Endometrium (tissue), 2 donors: ENCODE measurements around the gene VPS26C.

Experiments
- FAIRE-seq: peaks from 2 replicates; lab custom pipeline; 2012; peaks lifted over from hg19 to GRCh38; lab: Jason Lieb, UNC
- donor health status: control.
- donor health status: control.

The VPS26C gene

GRCh38 chr21:37200641-37201480, 66.3 kb downstream of the VPS26C start:
- no peak for FAIRE-seq

DNA sequence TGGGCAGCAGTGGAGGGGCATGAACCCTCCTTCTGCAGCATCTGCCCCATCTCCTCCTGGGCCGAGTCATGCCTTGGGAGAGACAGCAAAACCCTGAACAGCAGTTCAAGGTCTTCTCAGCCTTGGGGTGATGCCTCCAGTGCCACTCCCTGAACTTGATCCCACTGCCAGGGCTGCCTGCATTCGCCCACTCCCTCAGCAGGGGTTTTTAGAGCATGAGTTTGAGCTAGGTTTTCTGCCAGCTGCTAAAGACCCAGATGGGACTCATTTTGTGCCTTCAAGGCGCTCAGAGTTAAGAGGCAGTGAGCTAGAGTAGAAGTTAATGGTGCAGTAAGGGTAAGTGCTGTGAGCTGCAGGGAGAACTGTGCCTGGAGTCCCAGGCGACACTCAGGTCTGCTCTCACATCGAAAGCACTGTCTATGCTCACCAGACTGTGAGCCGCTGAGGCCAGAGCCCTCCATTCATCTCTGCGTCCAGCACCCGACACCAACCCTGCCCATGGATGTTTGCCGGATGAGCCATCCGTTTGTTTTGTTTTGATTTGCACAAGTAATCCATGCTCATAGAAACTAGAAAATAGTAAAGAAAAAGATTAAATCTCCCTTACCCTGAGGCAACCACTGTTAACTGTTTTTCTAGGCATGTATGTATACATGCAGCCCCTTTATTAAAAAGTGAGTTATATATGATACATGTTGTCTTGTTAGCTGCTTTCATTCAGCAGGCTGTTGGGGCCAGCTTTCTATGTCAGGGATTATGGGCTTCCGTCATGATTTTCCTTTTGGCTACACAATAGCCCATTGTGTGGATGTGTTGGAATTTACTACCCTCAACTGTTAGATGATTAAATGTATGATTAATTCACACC, 67.8 kb downstream of the VPS26C start:
- FAIRE-seq: no peak

- FAIRE-seq: no peak
Measured at GRCh38 chr21:37197746-37198145, 69.4 kb downstream of the VPS26C start.

DNA sequence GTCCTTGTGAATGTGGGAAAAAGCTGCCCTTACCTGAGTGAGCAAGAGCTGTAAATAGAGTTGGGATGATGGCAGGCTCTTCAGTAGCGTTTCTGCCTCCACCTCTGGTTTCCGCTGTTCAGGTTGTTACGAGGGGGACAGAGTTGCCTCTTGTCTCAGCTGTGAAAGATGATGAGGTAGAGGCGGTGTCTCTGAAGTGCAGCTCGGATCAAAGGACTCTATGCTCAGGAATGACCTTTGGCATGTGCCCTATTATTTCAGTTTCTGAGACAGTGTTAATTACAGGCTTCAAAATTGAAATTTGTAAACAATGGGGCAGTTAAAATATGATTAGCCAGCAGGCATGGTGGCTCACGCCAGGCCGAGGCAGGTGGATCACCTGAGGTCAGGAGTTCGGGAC, 70.3 kb downstream of the VPS26C start:
- FAIRE-seq: no peak

GRCh38 chr21:37195610-37196009, 71.5 kb downstream of the VPS26C start:
- no peak for FAIRE-seq

GRCh38 chr21:37195059-37195458, 72.1 kb downstream of the VPS26C start:
- FAIRE-seq: no peak

- FAIRE-seq: no peak
Measured at GRCh38 chr21:37193676-37194075, 73.5 kb downstream of the VPS26C start.

- no peak for FAIRE-seq
Measured at GRCh38 chr21:37193006-37193405, 74.1 kb downstream of the VPS26C start.

GRCh38 chr21:37192019-37192418, 75.1 kb downstream of the VPS26C start:
- FAIRE-seq: no peak

GRCh38 chr21:37188825-37189224, 78.3 kb downstream of the VPS26C start:
- FAIRE-seq: no peak

DNA sequence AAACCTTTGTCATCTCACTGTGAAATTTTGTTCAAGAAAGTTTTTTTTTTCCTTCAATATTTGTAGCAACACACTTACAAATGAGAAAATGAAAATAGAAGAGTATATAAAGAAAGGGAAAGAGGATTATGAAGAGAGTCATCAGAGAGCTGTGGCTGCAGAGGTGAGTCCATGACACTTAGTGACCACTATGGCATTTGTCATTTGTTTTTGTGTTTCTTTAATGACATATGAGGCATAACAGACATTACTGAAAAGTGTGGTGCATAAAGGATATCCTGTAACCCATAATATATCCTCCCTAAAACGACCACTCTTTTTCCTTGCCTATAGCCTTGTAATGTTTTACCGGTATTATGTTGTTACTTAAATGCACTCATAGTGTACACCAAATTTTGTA, 80.2 kb downstream of the VPS26C start:
- FAIRE-seq: no peak

GRCh38 chr21:37184784-37185593, 82.1 kb downstream of the VPS26C start:
- FAIRE-seq: no peak

- FAIRE-seq: no peak
Measured at GRCh38 chr21:37183749-37184148, 83.4 kb downstream of the VPS26C start.

- FAIRE-seq: no peak
Measured at GRCh38 chr21:37182222-37182621, 84.9 kb downstream of the VPS26C start.

DNA sequence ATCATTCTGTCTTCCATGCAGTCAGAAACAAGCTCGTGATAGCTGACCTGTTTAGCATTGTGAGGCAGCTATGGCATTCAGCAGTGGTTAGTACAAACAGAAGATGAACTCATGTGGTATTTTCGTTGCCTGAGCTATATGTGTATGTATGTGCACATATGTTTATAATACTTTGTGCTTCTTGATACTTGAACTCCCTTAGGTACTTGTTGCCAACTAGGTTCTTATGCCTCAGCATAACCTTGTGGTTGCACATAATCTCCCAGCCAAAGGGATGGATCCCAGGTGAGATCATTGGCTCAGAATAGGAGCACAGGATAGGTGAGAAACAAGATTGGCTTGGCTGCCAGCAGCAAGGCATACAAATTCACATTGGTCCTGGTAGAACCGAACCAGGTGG, 86.1 kb downstream of the VPS26C start:
- FAIRE-seq: no peak

- FAIRE-seq: no peak
Measured at GRCh38 chr21:37176716-37177115, 90.4 kb downstream of the VPS26C start.
